ENCODE measurements around the gene UBL3.

GRCh38 chr13:29785978-29786377 is 64.4 kb downstream of the UBL3 start:
- TF ChIP-seq, protein P1, sequence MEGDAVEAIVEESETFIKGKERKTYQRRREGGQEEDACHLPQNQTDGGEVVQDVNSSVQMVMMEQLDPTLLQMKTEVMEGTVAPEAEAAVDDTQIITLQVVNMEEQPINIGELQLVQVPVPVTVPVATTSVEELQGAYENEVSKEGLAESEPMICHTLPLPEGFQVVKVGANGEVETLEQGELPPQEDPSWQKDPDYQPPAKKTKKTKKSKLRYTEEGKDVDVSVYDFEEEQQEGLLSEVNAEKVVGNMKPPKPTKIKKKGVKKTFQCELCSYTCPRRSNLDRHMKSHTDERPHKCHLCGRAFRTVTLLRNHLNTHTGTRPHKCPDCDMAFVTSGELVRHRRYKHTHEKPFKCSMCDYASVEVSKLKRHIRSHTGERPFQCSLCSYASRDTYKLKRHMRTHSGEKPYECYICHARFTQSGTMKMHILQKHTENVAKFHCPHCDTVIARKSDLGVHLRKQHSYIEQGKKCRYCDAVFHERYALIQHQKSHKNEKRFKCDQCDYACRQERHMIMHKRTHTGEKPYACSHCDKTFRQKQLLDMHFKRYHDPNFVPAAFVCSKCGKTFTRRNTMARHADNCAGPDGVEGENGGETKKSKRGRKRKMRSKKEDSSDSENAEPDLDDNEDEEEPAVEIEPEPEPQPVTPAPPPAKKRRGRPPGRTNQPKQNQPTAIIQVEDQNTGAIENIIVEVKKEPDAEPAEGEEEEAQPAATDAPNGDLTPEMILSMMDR (IDR thresholded peaks at IDR 0.05 in 8 of 11, conservative IDR thresholded peaks at IDR 0.05 in 3 of 11), result no peak
- TF ChIP-seq POLR2AphosphoS5 (IDR thresholded peaks at IDR 0.05) (no peak), POLR2A (IDR thresholded peaks at IDR 0.05) (no peak)
